CD4-positive, alpha-beta T cell (primary cell): Measurements from ENCODE around the gene PDZD8. TPM values are rescaled to one million over a fixed set of nuclear protein-coding genes. Genes with fewer than 3 reads are reported as not detected.

Experiments used
- ATAC-seq: fragments of 200-7000 bp; cut with Tn5 transposase; one replicate; pipeline ENCODE4 v1.10.0; 2022; ENCODE audit warnings: mild to moderate bottlenecking; ENCODE audit not compliant: poor library complexity
- CTCF ChIA-PET: fragments of 350-600 bp; sonication (Branson Sonifier 250); formaldehyde crosslinking; loops from one replicate; lab custom pipeline; 2021; ENCODE audit warnings: antibody characterized with exemption, inconsistent platforms; lab: Charles Lee
- POLR2A ChIA-PET: fragments of 350-600 bp; sonication (Branson Sonifier 250); formaldehyde crosslinking; loops from one replicate; lab custom pipeline; 2021; ENCODE audit warnings: antibody characterized with exemption, inconsistent platforms; lab: Charles Lee
- DNase-seq, 14 experiments: peaks; one replicate each; pipeline ENCODE4 v3.0.0-alpha.2; 2013 to 2020; ENCODE audit warnings: mixed read lengths in 2 of 14
- H3K27ac ChIP-seq, 2 donors: one replicate each; pipeline versions ENCODE4 v1.5.1 to v1.7.0; 2013; ENCODE audit warnings: low read length in 2 of 2, low read depth in 1 of 2, mild to moderate bottlenecking in 1 of 2
- H3K27me3 ChIP-seq, 2 experiments: 1 replicate in 1 of 2; 2 replicates in 1 of 2; pipeline versions ENCODE4 v1.6.1 to v1.7.0; 2013; ENCODE audit warnings: low read length in 2 of 2, control low read depth in 1 of 2, mild to moderate bottlenecking in 1 of 2, moderate library complexity in 1 of 2; ENCODE audit not compliant: insufficient read depth in 2 of 2, control insufficient read depth in 1 of 2
- H3K36me3 ChIP-seq: one replicate; pipeline ENCODE4 v1.6.1; 2013; ENCODE audit warnings: low read length, control low read depth; ENCODE audit not compliant: insufficient read depth
- H3K4me1 ChIP-seq: one replicate; pipeline ENCODE4 v1.6.1; 2013; ENCODE audit warnings: low read length, control low read depth; ENCODE audit not compliant: insufficient read depth
- H3K4me3 ChIP-seq: one replicate; pipeline ENCODE4 v1.5.1; 2013; ENCODE audit warnings: mild to moderate bottlenecking, low read length, moderate library complexity
- H3K9me3 ChIP-seq, 2 experiments: 1 replicate in 1 of 2; 2 replicates in 1 of 2; pipeline versions ENCODE4 v1.6.1 to v1.7.0; 2013; ENCODE audit warnings: low read length in 2 of 2, mild to moderate bottlenecking in 2 of 2, control low read depth in 1 of 2, moderate library complexity in 1 of 2; ENCODE audit not compliant: control insufficient read depth in 1 of 2, insufficient read depth in 1 of 2
- H3K27ac Mint-ChIP-seq: one replicate; pipeline ENCODE4 v1.8.0; 2020; ENCODE audit warnings: mixed read lengths
- H3K27me3 Mint-ChIP-seq: one replicate; pipeline ENCODE4 v1.8.0; 2021; ENCODE audit warnings: mixed read lengths
- H3K36me3 Mint-ChIP-seq: one replicate; pipeline ENCODE4 v1.8.0; 2021; ENCODE audit warnings: low read depth, mixed read lengths
- H3K4me1 Mint-ChIP-seq: one replicate; pipeline ENCODE4 v1.8.0; 2021; ENCODE audit warnings: low read depth, mixed read lengths
- H3K4me3 Mint-ChIP-seq: one replicate; pipeline ENCODE4 v1.8.0; 2020; ENCODE audit warnings: mild to moderate bottlenecking, mixed read lengths
- H3K9me3 Mint-ChIP-seq: one replicate; pipeline ENCODE4 v1.8.0; 2020; ENCODE audit warnings: mixed read lengths
- intact Hi-C, 2 experiments: fragments of 100-400 bp; cut with DNase I in 1 of 2; cut with micrococcal nuclease in 1 of 2; formaldehyde crosslinking; loops; one replicate each; pipeline versions ENCODE4 v1.15.1 to v1.9.0; 2023 to 2025; cut with DNase I, micrococcal nuclease
- total RNA-seq, 174 experiments: library from RNA in 2 of 174; stranded (reverse) in 2 of 174; gene quantifications; one replicate each; pipeline ENCODE4 v1.2.3 and lab custom pipeline; 2021 to 2026
- TF ChIP-seq, protein P1 (sequence below): fragments of 200-600 bp; IDR thresholded peaks from one replicate; pipeline ENCODE4 v1.8.0; 2022; ENCODE audit warnings: antibody characterized with exemption, mild to moderate bottlenecking

PDZD8 gene
- total RNA-seq, 2 experiments from 2014 or later, result 25.2 to 31.1 TPM

DNA sequence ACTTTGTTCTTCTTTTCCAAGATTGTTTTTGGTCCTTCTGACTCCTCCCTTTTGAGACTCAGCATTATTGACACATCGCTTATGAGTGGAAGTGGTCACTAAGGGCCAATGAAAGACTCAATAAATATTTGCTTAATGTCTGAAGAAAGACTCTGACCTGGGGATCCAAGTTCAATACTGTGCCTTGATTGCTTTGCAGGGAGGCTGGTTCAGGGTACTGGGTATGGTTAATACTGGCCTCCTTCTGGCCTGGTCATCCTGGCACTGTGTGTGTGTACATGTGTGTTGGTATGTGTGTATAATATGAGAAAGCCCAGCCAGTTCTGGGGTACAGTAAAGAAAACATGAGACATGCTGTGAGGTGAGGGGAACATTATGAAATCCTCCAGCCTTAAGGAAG is 7.6 kb upstream of the PDZD8 start:
- H3K27ac Mint-ChIP-seq, result no peak overlapping the region
- H3K36me3 Mint-ChIP-seq, result no peaks in the 10 kb centered on the region
- H3K4me1 Mint-ChIP-seq, result no peaks in the 10 kb centered on the region
- H3K4me3 Mint-ChIP-seq, result no peak overlapping the region
- no peaks in the 10 kb centered on the region for H3K36me3 ChIP-seq
- TF ChIP-seq, protein P1, sequence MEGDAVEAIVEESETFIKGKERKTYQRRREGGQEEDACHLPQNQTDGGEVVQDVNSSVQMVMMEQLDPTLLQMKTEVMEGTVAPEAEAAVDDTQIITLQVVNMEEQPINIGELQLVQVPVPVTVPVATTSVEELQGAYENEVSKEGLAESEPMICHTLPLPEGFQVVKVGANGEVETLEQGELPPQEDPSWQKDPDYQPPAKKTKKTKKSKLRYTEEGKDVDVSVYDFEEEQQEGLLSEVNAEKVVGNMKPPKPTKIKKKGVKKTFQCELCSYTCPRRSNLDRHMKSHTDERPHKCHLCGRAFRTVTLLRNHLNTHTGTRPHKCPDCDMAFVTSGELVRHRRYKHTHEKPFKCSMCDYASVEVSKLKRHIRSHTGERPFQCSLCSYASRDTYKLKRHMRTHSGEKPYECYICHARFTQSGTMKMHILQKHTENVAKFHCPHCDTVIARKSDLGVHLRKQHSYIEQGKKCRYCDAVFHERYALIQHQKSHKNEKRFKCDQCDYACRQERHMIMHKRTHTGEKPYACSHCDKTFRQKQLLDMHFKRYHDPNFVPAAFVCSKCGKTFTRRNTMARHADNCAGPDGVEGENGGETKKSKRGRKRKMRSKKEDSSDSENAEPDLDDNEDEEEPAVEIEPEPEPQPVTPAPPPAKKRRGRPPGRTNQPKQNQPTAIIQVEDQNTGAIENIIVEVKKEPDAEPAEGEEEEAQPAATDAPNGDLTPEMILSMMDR, result no peak
- H3K9me3 Mint-ChIP-seq, result no peaks in the 10 kb centered on the region
- no peaks in the 10 kb centered on the region for H3K4me1 ChIP-seq
- no peak overlapping the region for H3K27ac ChIP-seq
- no peak for ATAC-seq
- POLR2A ChIA-PET, result no interaction called here
- intact Hi-C loops, result no loop called here
- CTCF ChIA-PET, result no interaction called here
- peaks cover 72% of the 10 kb centered on the region for H3K27me3 Mint-ChIP-seq
- no peak overlapping the region for H3K4me3 ChIP-seq
- H3K27me3 ChIP-seq, result peaks cover 6 to 8% of the 10 kb centered on the region in 2 experiments
- no peak for DNase-seq
- H3K9me3 ChIP-seq, result no peaks in the 10 kb centered on the region

DNA sequence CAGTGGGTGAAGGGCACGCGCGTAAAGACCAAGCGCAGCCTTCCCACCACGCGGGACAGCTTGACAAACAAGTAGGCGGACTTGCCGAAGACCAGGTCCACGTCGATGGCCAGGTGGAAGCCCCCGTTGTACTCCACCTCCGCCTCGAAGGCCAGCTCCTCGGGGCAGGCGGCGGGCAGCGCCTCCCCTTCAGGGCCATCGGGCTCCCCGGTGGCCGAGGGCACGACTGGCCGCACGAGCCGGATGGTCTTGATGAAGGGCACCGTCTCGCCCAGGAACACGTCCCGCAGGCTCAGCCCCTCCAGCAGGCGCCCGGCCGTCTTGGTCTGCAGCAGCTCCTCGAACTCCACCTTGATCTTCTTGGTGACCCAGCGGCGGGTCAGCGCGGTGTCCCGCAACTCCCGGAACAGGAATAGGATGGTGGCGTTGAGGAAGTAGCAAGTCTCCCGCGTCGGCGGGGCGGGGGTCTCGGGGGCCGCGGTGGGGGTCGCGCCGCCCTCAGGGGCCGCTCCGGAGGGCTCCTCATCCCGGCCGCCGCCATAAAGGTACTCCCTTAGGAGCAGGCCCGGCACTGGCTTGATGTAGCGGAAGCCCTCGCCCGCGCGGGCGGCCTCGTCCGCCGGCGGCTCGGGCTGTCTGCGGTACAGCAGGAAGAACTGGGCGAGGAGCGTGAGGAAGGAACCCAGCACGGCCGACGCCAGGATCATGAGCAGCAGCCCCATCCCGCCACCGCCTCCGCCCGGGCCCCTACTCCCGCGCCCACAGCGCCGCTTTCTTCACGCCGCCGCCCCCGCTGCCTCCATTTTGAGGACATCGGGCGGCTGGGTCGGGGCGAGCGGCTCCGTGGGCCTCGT is 507 bp downstream of the PDZD8 start:
- CTCF ChIA-PET, result interaction anchor here (1.3 kb wide), 1 partner anchor 158 kb away, joined by 3 read pairs; no protein-coding TSS in a partner anchor

More for the DNA sequence above, 507 bp downstream of the PDZD8 start:
- Histone ChIP-seq H3K9me3 (no peaks in the 10 kb centered on the region), H3K4me1 (peaks cover 42% of the 10 kb centered on the region), H3K27ac (peak overlapping the region; percentile 37 to 55), H3K27me3 (peaks cover 0 to 3% of the 10 kb centered on the region in 2 experiments), H3K4me3 (peak overlapping the region; percentile 94), H3K36me3 (no peaks in the 10 kb centered on the region)
- POLR2A ChIA-PET, result interaction anchor here (0.8 to 1.5 kb wide), 4 partner anchors 14 to 1380 kb away, joined by 3 to 6 read pairs (median 4); partner anchors contain the start of gene CACUL1
- Mint-ChIP-seq H3K4me1 (peaks cover 48% of the 10 kb centered on the region), H3K27me3 (peaks cover 21% of the 10 kb centered on the region), H3K4me3 (peak overlapping the region; percentile 95), H3K9me3 (no peaks in the 10 kb centered on the region), H3K36me3 (peaks cover 10% of the 10 kb centered on the region), H3K27ac (peak overlapping the region; percentile 88)
- DNase-seq, result peak in 8 of 14 experiments; percentile 2 to 56 (median 22)
- ATAC-seq, result peak; percentile 52
- intact Hi-C loops, result loop anchor here in 1 of 2 experiments (5.0 to 10.0 kb wide), 5 partner anchors 582 to 1380 kb away; partner anchors contain the start of genes CACUL1, FAM204A, HSPA12A and RAB11FIP2
- TF ChIP-seq, protein P1, result no peak
